GM12875 (cell line): Measurements from ENCODE around the gene CENPC.

Experiments
- H3K4me3 ChIP-seq: one replicate; pipeline ENCODE4 v1.5.1; 2011; ENCODE audit warnings: low read depth, low read length, control low read depth
- CTCF ChIP-seq: IDR thresholded peaks from 2 replicates; pipeline ENCODE4 v1.5.1; 2011; ENCODE audit warnings: low read depth, mild to moderate bottlenecking, control low read depth, inconsistent platforms, low read length, moderate library complexity, borderline replicate concordance; ENCODE audit not compliant: insufficient read depth

Gene CENPC

GRCh38 chr4:67520141-67520540 lies 25.2 kb downstream of the CENPC start:
- H3K4me3 ChIP-seq: no peak overlapping the region
- no peak for TF ChIP-seq CTCF

GRCh38 chr4:67512501-67512900 lies 32.8 kb downstream of the CENPC start:
- no peak for TF ChIP-seq CTCF
- no peak overlapping the region for H3K4me3 ChIP-seq

DNA sequence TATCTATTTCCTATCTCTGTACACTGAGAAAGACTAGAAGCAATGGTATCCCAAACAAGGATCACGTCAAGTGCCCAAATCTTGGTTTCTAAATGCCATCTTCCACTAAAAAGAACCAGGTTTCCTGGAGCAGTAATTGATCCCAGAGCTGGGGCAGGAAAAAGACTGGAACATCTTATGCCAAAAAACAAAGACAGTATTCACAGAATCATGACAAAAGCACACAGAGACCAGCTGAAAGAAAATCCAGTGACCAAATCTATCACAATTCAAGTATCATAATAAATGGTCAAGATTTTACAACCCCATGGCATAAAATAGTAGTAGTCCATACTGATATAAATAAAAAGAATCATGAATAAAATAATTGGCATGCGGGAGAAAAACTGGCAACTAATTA lies 44.9 kb downstream of the CENPC start:
- TF ChIP-seq CTCF: no peak
- H3K4me3 ChIP-seq: no peak overlapping the region

GRCh38 chr4:67499799-67500198 lies 45.5 kb downstream of the CENPC start:
- no peak for TF ChIP-seq CTCF
- H3K4me3 ChIP-seq: no peak overlapping the region

DNA sequence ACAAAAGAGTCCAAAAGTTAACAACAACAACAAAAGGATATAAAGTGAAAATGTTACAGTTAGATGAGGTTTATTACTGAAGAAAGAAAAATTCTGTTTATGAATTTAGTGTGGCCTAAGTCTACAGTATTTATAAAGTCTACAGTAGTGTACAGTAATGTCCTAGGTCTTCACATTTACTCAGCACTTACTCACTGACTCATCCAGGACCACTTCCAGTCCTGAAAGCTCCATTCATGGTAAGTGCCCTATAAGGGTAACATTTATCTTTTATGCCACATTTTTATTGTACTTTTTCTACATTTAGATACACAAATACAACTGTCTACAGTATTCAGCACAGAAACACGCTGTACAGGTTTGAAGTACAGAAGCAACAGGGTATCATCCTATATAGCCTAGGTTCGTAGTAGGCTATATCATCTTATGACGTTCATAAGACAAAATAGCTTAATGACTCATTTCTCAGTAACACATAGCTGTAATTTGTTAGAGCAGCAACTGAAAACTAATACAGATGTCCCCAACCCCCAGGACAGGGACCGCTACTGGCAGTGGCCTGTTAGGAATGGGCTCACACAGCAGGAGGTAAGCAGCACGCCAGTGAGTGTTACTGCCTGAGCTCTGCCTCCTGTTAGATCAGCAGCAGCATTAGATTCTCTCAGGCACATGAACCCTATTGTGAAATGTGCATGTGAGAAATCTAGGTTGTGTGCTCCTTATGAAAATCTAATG lies 61.3 kb downstream of the CENPC start:
- no peak overlapping the region for H3K4me3 ChIP-seq
- TF ChIP-seq CTCF: no peak

DNA sequence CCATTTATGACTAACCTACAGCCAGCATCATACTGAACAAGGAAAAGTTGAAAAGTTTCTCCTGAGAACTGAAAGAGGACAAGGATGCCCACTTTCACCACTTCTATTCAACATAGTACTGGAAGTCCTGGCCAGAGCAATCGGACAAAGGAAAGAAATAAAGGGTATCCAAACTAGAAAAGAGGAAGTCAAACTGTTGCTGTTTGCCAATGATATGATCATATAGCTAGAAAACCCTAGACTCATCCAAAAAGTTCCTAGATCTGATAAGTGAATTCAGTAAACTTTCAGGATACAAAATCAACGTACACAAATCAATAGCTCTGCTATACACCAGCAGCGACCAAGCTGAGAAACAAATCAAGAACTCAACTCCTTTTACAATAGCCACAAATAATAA lies 64.5 kb downstream of the CENPC start:
- H3K4me3 ChIP-seq: no peak overlapping the region
- no peak for TF ChIP-seq CTCF

DNA sequence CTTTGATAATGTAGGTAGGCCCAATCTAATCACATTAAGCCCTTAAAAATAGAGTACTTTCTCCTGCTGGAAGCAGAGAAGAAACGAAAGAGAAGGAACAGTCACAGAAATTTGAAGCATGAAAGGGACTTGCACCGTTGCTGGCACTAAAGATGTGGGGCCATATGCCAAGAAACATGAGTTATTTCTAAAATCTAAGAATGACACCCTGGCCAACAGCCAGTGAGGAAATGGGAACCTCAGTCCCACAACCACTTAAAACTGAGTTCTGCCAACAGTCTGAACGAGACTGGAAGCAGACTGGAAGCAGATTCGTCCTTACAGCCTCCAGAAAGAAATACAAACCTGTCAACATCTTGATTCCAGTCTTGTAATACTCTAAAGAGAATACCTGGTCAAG lies 70.1 kb downstream of the CENPC start:
- no peak overlapping the region for H3K4me3 ChIP-seq
- no peak for TF ChIP-seq CTCF
